Activated CD4-positive, CD25-positive, alpha-beta regulatory T cell treated with anti-CD3 and anti-CD28 coated beads, Interleukin-2, amount 50 U/mL, for 16 hours (primary cell): ENCODE data around the gene NSMF.

Source experiments
- DNase-seq: peaks from one replicate; pipeline ENCODE4 v3.0.0-alpha.2; 2020; ENCODE audit warnings: low read depth, low spot score

NSMF gene

GRCh38 chr9:137448602-137448962, 10.6 kb downstream of the NSMF start:
- no peak for DNase-seq

GRCh38 chr9:137447722-137448601, 11.2 kb downstream of the NSMF start:
- DNase-seq = no peak

- no peak for DNase-seq
Observed at GRCh38 chr9:137446851-137447471, 12.2 kb downstream of the NSMF start.

- DNase-seq = no peak
Observed at GRCh38 chr9:137445930-137446431, 13.2 kb downstream of the NSMF start.

- peak; percentile 82 for DNase-seq
Observed at GRCh38 chr9:137445275-137445807, 13.8 kb downstream of the NSMF start.

GRCh38 chr9:137444106-137444790, 14.9 kb downstream of the NSMF start:
- DNase-seq = no peak

GRCh38 chr9:137441935-137442321, 17.2 kb downstream of the NSMF start:
- DNase-seq = no peak

- DNase-seq = no peak
Observed at GRCh38 chr9:137441289-137441934, 17.7 kb downstream of the NSMF start, which contains the start of gene ENTPD8. Gene ENTPD8, minus strand, starts transcription at chr9:137441357. Its CDS starts 3,072 bp downstream, at chr9:137438285.

- DNase-seq = no peak
Observed at GRCh38 chr9:137439158-137439714, 19.9 kb downstream of the NSMF start.

GRCh38 chr9:137438591-137439157, 20.5 kb downstream of the NSMF start:
- no peak for DNase-seq

GRCh38 chr9:137437691-137438590, 21.2 kb downstream of the NSMF start:
- DNase-seq = no peak

GRCh38 chr9:137436761-137437600, 22.2 kb downstream of the NSMF start:
- DNase-seq = no peak

GRCh38 chr9:137435980-137436760, 23.0 kb downstream of the NSMF start:
- DNase-seq = no peak

- DNase-seq = no peak
Observed at GRCh38 chr9:137435381-137435891, 23.7 kb downstream of the NSMF start.

GRCh38 chr9:137434498-137435380, 24.4 kb downstream of the NSMF start:
- DNase-seq = no peak

GRCh38 chr9:137433916-137434431, 25.2 kb downstream of the NSMF start:
- DNase-seq = no peak
